Activated naive CD8-positive, alpha-beta T cell treated with anti-CD3 and anti-CD28 coated beads for 36 hours (primary cell): Measurements from ENCODE around the gene SASH3. TPM values are rescaled to one million over a fixed set of nuclear protein-coding genes. Genes with fewer than 3 reads are reported as not detected.

ENCODE experiments used
- DNase-seq: peaks from one replicate; pipeline ENCODE4 v3.0.0; 2021
- H3K27ac Mint-ChIP-seq: one replicate; pipeline ENCODE4 v1.8.0; 2022; ENCODE audit warnings: mild to moderate bottlenecking, moderate library complexity, mixed read lengths
- H3K27me3 Mint-ChIP-seq: one replicate; pipeline ENCODE4 v1.8.0; 2022; ENCODE audit warnings: mild to moderate bottlenecking, mixed read lengths
- H3K36me3 Mint-ChIP-seq: one replicate; pipeline ENCODE4 v1.8.0; 2021; ENCODE audit warnings: mild to moderate bottlenecking, mixed read lengths
- H3K4me1 Mint-ChIP-seq: one replicate; pipeline ENCODE4 v1.8.0; 2021; ENCODE audit warnings: mixed read lengths
- H3K4me3 Mint-ChIP-seq: one replicate; pipeline ENCODE4 v1.8.0; 2022; ENCODE audit warnings: mild to moderate bottlenecking, moderate library complexity, mixed read lengths
- H3K9me3 Mint-ChIP-seq: one replicate; pipeline ENCODE4 v1.8.0; 2022; ENCODE audit warnings: mixed read lengths
- total RNA-seq, 2 experiments: library from RNA; stranded (reverse); gene quantifications; one replicate each; pipeline ENCODE4 v1.2.3, GENCODE V29; 2021

Gene SASH3
- total RNA-seq, 2 experiments from 2014 or later, result 121 to 123 TPM

GRCh38 chrX:129748305-129748704 is 31.4 kb upstream of the SASH3 start:
- no peaks in the 10 kb centered on the region for H3K27me3 Mint-ChIP-seq
- no peaks in the 10 kb centered on the region for H3K36me3 Mint-ChIP-seq
- DNase-seq, result no peak
- no peaks in the 10 kb centered on the region for H3K9me3 Mint-ChIP-seq
- no peak overlapping the region for H3K4me3 Mint-ChIP-seq
- peaks cover 19% of the 10 kb centered on the region for H3K4me1 Mint-ChIP-seq
- H3K27ac Mint-ChIP-seq, result no peak overlapping the region

- H3K27ac Mint-ChIP-seq, result no peak overlapping the region
- no peak overlapping the region for H3K4me3 Mint-ChIP-seq
- peaks cover 13% of the 10 kb centered on the region for H3K4me1 Mint-ChIP-seq
- no peaks in the 10 kb centered on the region for H3K27me3 Mint-ChIP-seq
- H3K36me3 Mint-ChIP-seq, result no peaks in the 10 kb centered on the region
- DNase-seq, result no peak
- no peaks in the 10 kb centered on the region for H3K9me3 Mint-ChIP-seq
These were observed 30.7 kb upstream of the SASH3 start for GRCh38 chrX:129749069-129749468.

GRCh38 chrX:129750971-129751370 is 28.8 kb upstream of the SASH3 start:
- DNase-seq, result no peak
- Mint-ChIP-seq H3K36me3 (no peaks in the 10 kb centered on the region), H3K27me3 (no peaks in the 10 kb centered on the region), H3K27ac (no peak overlapping the region), H3K4me1 (peaks cover 8% of the 10 kb centered on the region), H3K4me3 (no peak overlapping the region), H3K9me3 (no peaks in the 10 kb centered on the region)

- H3K36me3 Mint-ChIP-seq, result no peaks in the 10 kb centered on the region
- no peaks in the 10 kb centered on the region for H3K27me3 Mint-ChIP-seq
- no peak overlapping the region for H3K27ac Mint-ChIP-seq
- H3K4me3 Mint-ChIP-seq, result no peak overlapping the region
- no peak for DNase-seq
- H3K4me1 Mint-ChIP-seq, result peaks cover 28% of the 10 kb centered on the region
- H3K9me3 Mint-ChIP-seq, result no peaks in the 10 kb centered on the region
These were observed 25.4 kb upstream of the SASH3 start for GRCh38 chrX:129754056-129755024.

- peak overlapping the region; percentile 45 for H3K4me3 Mint-ChIP-seq
- peak overlapping the region; percentile 58 for H3K27ac Mint-ChIP-seq
- H3K36me3 Mint-ChIP-seq, result no peaks in the 10 kb centered on the region
- DNase-seq, result no peak
- H3K9me3 Mint-ChIP-seq, result no peaks in the 10 kb centered on the region
- H3K4me1 Mint-ChIP-seq, result peaks cover 40% of the 10 kb centered on the region
- no peaks in the 10 kb centered on the region for H3K27me3 Mint-ChIP-seq
These were observed 23.7 kb upstream of the SASH3 start for GRCh38 chrX:129755779-129756650.

- Mint-ChIP-seq H3K4me1 (peaks cover 39% of the 10 kb centered on the region), H3K9me3 (no peaks in the 10 kb centered on the region), H3K27me3 (no peaks in the 10 kb centered on the region), H3K4me3 (no peak overlapping the region), H3K36me3 (no peaks in the 10 kb centered on the region), H3K27ac (peak overlapping the region; percentile 74)
- DNase-seq, result peak; percentile 42
These were observed 20.1 kb upstream of the SASH3 start for GRCh38 chrX:129759576-129760061.

GRCh38 chrX:129760155-129760554 is 19.6 kb upstream of the SASH3 start:
- no peak for DNase-seq
- Mint-ChIP-seq H3K27me3 (no peaks in the 10 kb centered on the region), H3K4me1 (peaks cover 37% of the 10 kb centered on the region), H3K9me3 (no peaks in the 10 kb centered on the region), H3K36me3 (no peaks in the 10 kb centered on the region), H3K4me3 (no peak overlapping the region), H3K27ac (peak overlapping the region; percentile 74)

GRCh38 chrX:129760981-129761380 is 18.8 kb upstream of the SASH3 start:
- Mint-ChIP-seq H3K9me3 (no peaks in the 10 kb centered on the region), H3K27ac (no peak overlapping the region), H3K4me1 (peaks cover 35% of the 10 kb centered on the region), H3K4me3 (no peak overlapping the region), H3K27me3 (no peaks in the 10 kb centered on the region), H3K36me3 (no peaks in the 10 kb centered on the region)
- no peak for DNase-seq

- H3K27me3 Mint-ChIP-seq, result no peaks in the 10 kb centered on the region
- no peaks in the 10 kb centered on the region for H3K36me3 Mint-ChIP-seq
- no peak overlapping the region for H3K4me3 Mint-ChIP-seq
- DNase-seq, result no peak
- peaks cover 30% of the 10 kb centered on the region for H3K4me1 Mint-ChIP-seq
- H3K27ac Mint-ChIP-seq, result no peak overlapping the region
- H3K9me3 Mint-ChIP-seq, result no peaks in the 10 kb centered on the region
These were observed 18.2 kb upstream of the SASH3 start for GRCh38 chrX:129761596-129761995.

GRCh38 chrX:129762448-129762847 is 17.3 kb upstream of the SASH3 start:
- Mint-ChIP-seq H3K4me1 (peaks cover 31% of the 10 kb centered on the region), H3K36me3 (no peaks in the 10 kb centered on the region)

GRCh38 chrX:129763666-129764065 is 16.1 kb upstream of the SASH3 start:
- Mint-ChIP-seq H3K36me3 (no peaks in the 10 kb centered on the region), H3K4me3 (no peak overlapping the region), H3K4me1 (peaks cover 31% of the 10 kb centered on the region), H3K27ac (no peak overlapping the region), H3K27me3 (no peaks in the 10 kb centered on the region), H3K9me3 (no peaks in the 10 kb centered on the region)
- no peak for DNase-seq

More at GRCh38 chrX:129762448-129762847, 17.3 kb upstream of the SASH3 start:
- Mint-ChIP-seq H3K27ac (no peak overlapping the region), H3K9me3 (no peaks in the 10 kb centered on the region), H3K27me3 (no peaks in the 10 kb centered on the region), H3K4me3 (no peak overlapping the region)
- DNase-seq, result no peak

GRCh38 chrX:129768186-129768585 is 11.6 kb upstream of the SASH3 start:
- Mint-ChIP-seq H3K9me3 (no peaks in the 10 kb centered on the region), H3K4me1 (peaks cover 36% of the 10 kb centered on the region), H3K27me3 (no peaks in the 10 kb centered on the region), H3K36me3 (peaks cover 2% of the 10 kb centered on the region), H3K27ac (no peak overlapping the region), H3K4me3 (no peak overlapping the region)
- no peak for DNase-seq

GRCh38 chrX:129768586-129769466 is 10.9 kb upstream of the SASH3 start:
- Mint-ChIP-seq H3K9me3 (no peaks in the 10 kb centered on the region), H3K36me3 (peaks cover 2% of the 10 kb centered on the region), H3K4me3 (peak overlapping the region; percentile 58), H3K27ac (peak overlapping the region; percentile 85), H3K4me1 (peaks cover 39% of the 10 kb centered on the region), H3K27me3 (no peaks in the 10 kb centered on the region)
- DNase-seq, result no peak

GRCh38 chrX:129769467-129770154 is 10.1 kb upstream of the SASH3 start:
- Mint-ChIP-seq H3K9me3 (no peaks in the 10 kb centered on the region), H3K4me3 (peak overlapping the region; percentile 58), H3K27ac (peak overlapping the region; percentile 85), H3K4me1 (peaks cover 45% of the 10 kb centered on the region), H3K36me3 (peaks cover 2% of the 10 kb centered on the region), H3K27me3 (no peaks in the 10 kb centered on the region)
- DNase-seq, result peak; percentile 61
